ENCODE data around the gene TMEM234.

The TMEM234 gene

DNA sequence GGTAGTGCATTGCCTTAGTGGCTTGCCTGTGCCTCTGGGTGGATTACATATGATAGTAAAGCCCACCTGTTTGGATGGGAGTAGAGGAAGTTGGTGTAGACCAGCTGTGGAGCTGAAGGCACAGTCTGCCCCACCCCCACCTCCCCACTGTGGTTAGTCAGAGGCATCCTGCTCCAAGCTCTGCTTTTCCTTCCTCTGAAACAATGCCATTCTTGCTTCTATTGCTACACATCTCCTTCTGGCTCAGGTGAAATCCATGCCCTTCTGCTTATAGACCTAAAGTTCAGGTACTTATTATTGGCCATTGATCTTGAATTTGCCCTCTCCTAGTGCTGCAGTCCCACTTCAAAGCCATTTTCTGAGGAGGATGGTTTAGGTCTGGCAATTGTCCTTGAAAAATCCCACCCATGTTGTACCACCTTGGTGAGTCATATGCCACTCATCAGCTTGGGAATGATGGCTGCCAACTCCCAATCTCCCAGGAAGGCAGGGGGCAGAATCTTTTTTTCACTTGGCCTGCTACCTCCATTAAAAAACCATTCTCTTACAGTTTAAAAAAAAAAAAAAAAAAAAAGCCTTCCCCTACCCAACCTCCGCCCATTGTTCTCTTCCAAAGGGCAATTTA is 49.4 kb downstream of the TMEM234 start:
- no peak for DNase-seq (ENCODE audit: low read depth)

DNA sequence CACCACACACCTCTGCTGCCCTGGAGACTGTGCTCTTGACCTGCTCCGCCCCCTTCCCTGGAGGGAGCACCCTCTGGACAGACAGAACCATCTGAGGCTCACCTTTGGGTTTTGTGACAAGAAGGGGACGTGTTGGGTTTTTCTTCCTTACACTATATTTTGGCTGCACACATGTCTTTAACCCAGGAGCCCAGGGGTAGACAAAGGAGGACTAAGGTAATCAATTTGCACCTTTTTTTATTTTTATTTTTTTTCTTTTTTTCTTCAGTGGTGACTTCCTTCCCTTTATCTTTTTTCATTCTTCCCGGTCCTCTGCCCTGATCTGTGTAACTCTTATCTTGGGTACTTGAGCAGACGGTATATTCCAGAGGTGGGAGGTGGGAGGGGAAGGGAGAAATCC is 51.2 kb downstream of the TMEM234 start:
- no peak for DNase-seq (ENCODE audit: low read depth)
